HCT116 (cell line): ENCODE data around the gene DEFB132. TPM values are rescaled to one million over a fixed set of nuclear protein-coding genes. Genes with fewer than 3 reads are reported as not detected.

Source experiments
- ATAC-seq: fragments of 200-7000 bp; cut with Tn5 transposase; 2 replicates; pipeline ENCODE4 v1.9.1; 2020; ENCODE audit warnings: mild to moderate bottlenecking, moderate library complexity
- BruUV-seq: library from RNA; stranded (reverse); fragments of 400-500 nt; replicated peaks from 2 replicates; lab custom pipeline; 2021; lab: Mats Ljungman, UMichigan
- CTCF ChIA-PET: fragments of 300-600 bp; sonication (Branson Sonifier 250); formaldehyde crosslinking; loops from one replicate; lab custom pipeline; 2021; ENCODE audit warnings: antibody characterized with exemption; lab: Charles Lee
- POLR2A ChIA-PET: fragments of 300-600, 350-600 bp; sonication (Branson Sonifier 250); formaldehyde crosslinking; loops from one replicate; lab custom pipeline; 2021; ENCODE audit warnings: antibody characterized with exemption; lab: Charles Lee
- RAD21 ChIA-PET, 2 experiments: fragments of 300-600 bp; sonication (Branson Sonifier 250); formaldehyde crosslinking; loops; one replicate each; lab custom pipeline; 2023; ENCODE audit warnings: low total read pairs in 2 of 2; ENCODE audit not compliant: uncharacterized antibody in 2 of 2, unreplicated experiment in 2 of 2, low non-redundant PET in 1 of 2; lab: Charles Lee
- DNase-seq: peaks from one replicate; pipeline ENCODE4 v3.0.0-alpha.2; 2010; ENCODE audit warnings: low read depth, low spot score
- H2AFZ ChIP-seq: fragments of 200-600 bp; shearing (Covaris generic), sonication (generic); 2 replicates; pipeline ENCODE4 v1.6.1; 2017; ENCODE audit warnings: low read depth, mixed run types, mixed read lengths, antibody characterized with exemption, low read length; ENCODE audit not compliant: poor library complexity, severe bottlenecking
- H3K27ac ChIP-seq: 2 replicates; pipeline ENCODE4 v1.5.1; 2012; ENCODE audit warnings: low read depth, low read length
- H3K27me3 ChIP-seq: fragments of 200-600 bp; sonication (generic); 2 replicates; pipeline ENCODE4 v1.6.1; 2016; ENCODE audit warnings: mixed run types, low read length, mixed read lengths; ENCODE audit not compliant: insufficient read depth
- H3K36me3 ChIP-seq, 2 experiments: fragments of 200-500 bp in 1 of 2; fragments of 200-600 bp in 1 of 2; sonication (Bioruptor generic) in 1 of 2; sonication (generic) in 1 of 2; 2 replicates each; pipeline versions ENCODE4 v1.5.1 to v1.6.1; 2014 to 2016; ENCODE audit warnings: low read length in 2 of 2, inconsistent platforms in 1 of 2, mixed read lengths in 1 of 2, mixed run types in 1 of 2; ENCODE audit not compliant: insufficient read depth in 2 of 2, control insufficient read depth in 1 of 2
- H3K4me1 ChIP-seq, 2 experiments: fragments of 200-600 bp in 1 of 2; sonication (generic) in 1 of 2; 2 replicates each; pipeline versions ENCODE4 v1.5.1 to v1.6.1; 2012 to 2017; ENCODE audit warnings: low read length in 2 of 2, inconsistent platforms in 1 of 2, mild to moderate bottlenecking in 1 of 2, mixed read lengths in 1 of 2, mixed run types in 1 of 2, moderate library complexity in 1 of 2; ENCODE audit not compliant: insufficient read depth in 2 of 2, control insufficient read depth in 1 of 2
- H3K4me2 ChIP-seq: fragments of 200-600 bp; sonication (generic); 2 replicates; pipeline ENCODE4 v1.6.1; 2017; ENCODE audit warnings: mixed run types, low read length, mixed read lengths
- H3K4me3 ChIP-seq, 2 experiments: fragments of 200-600 bp in 1 of 2; sonication (generic) in 1 of 2; replicated peaks in 1 of 2; 2 replicates each; pipeline ENCODE4 v1.5.1; 2011 to 2016; ENCODE audit warnings: low read length in 2 of 2, control low read depth in 1 of 2, low read depth in 1 of 2, mild to moderate bottlenecking in 1 of 2, mixed read lengths in 1 of 2, mixed run types in 1 of 2
- H3K79me2 ChIP-seq: fragments of 200-600 bp; sonication (generic); 2 replicates; pipeline ENCODE4 v1.6.1; 2017; ENCODE audit warnings: mild to moderate bottlenecking, mixed run types, low read length, moderate library complexity, mixed read lengths; ENCODE audit not compliant: insufficient read depth
- H3K9ac ChIP-seq: fragments of 200-600 bp; sonication (generic); 2 replicates; pipeline ENCODE4 v1.6.1; 2016; ENCODE audit warnings: low read length, mixed read lengths
- H3K9me2 ChIP-seq: fragments of 200-600 bp; sonication (generic), shearing (Covaris generic); 2 replicates; pipeline ENCODE4 v1.6.1; 2017; ENCODE audit warnings: mixed run types, mild to moderate bottlenecking, moderate library complexity; ENCODE audit not compliant: insufficient read depth
- H3K9me3 ChIP-seq, 2 experiments: fragments of 200-500 bp in 1 of 2; fragments of 200-600 bp in 1 of 2; sonication (Bioruptor generic) in 1 of 2; sonication (generic) in 1 of 2; 2 replicates each; pipeline ENCODE4 v1.6.1; 2014 to 2017; ENCODE audit warnings: low read length in 2 of 2, mixed read lengths in 2 of 2, inconsistent platforms in 1 of 2, low read depth in 1 of 2, mild to moderate bottlenecking in 1 of 2, mixed run types in 1 of 2, moderate library complexity in 1 of 2; ENCODE audit not compliant: control insufficient read depth in 1 of 2, insufficient read depth in 1 of 2
- H4K20me1 ChIP-seq: fragments of 200-600 bp; sonication (generic), shearing (Covaris generic); 2 replicates; pipeline ENCODE4 v1.6.1; 2017; ENCODE audit warnings: mixed run types, mild to moderate bottlenecking, moderate library complexity; ENCODE audit not compliant: insufficient read depth
- CEBPB ChIP-seq: IDR thresholded peaks from 2 replicates; pipeline ENCODE4 v1.6.1; 2012; ENCODE audit warnings: low read depth
- EGR1 ChIP-seq: IDR thresholded peaks from 2 replicates; pipeline ENCODE4 v1.6.1; 2012; ENCODE audit warnings: low read depth
- ELF1 ChIP-seq: IDR thresholded peaks from 2 replicates; pipeline ENCODE4 v1.6.1; 2012; ENCODE audit warnings: low read depth, borderline replicate concordance
- EZH2 ChIP-seq: fragments of 200-600 bp; sonication (generic); IDR thresholded peaks from 2 replicates; pipeline ENCODE4 v1.6.1; 2017; ENCODE audit warnings: antibody characterized with exemption, mixed run types
- EZH2phosphoT487 ChIP-seq: fragments of 200-600 bp; IDR thresholded peaks from 2 replicates; pipeline ENCODE4 v1.6.1; 2018; ENCODE audit warnings: antibody characterized with exemption, borderline replicate concordance
- JUND ChIP-seq: IDR thresholded peaks from 2 replicates; pipeline ENCODE4 v1.6.1; 2012
- POLR2AphosphoS5 ChIP-seq: IDR thresholded peaks from 2 replicates; pipeline ENCODE4 v1.6.1; 2011; ENCODE audit warnings: mild to moderate bottlenecking, low read depth, low read length, moderate library complexity
- SP1 ChIP-seq: IDR thresholded peaks from 2 replicates; pipeline ENCODE4 v1.6.1; 2012; ENCODE audit warnings: low read depth
- YY1 ChIP-seq: IDR thresholded peaks from 2 replicates; pipeline ENCODE4 v1.6.1; 2011; ENCODE audit warnings: low read length, low read depth, moderate library complexity, mild to moderate bottlenecking; ENCODE audit not compliant: insufficient replicate concordance; ENCODE audit errors: extremely low read depth
- ZBTB33 ChIP-seq: IDR thresholded peaks from 2 replicates; pipeline ENCODE4 v1.6.1; 2011; ENCODE audit warnings: mild to moderate bottlenecking, low read length, moderate library complexity; ENCODE audit not compliant: insufficient replicate concordance; ENCODE audit errors: extremely low read depth
- ZFX ChIP-seq: fragments of 450-650 bp; IDR thresholded peaks from 2 replicates; pipeline ENCODE4 v1.6.1; 2017
- intact Hi-C: fragments of 100-400 bp; cut with micrococcal nuclease; formaldehyde crosslinking; loops from 2 replicates; pipeline ENCODE4 v1.10.0; 2022
- total RNA-seq: library from RNA; stranded (reverse); gene quantifications from one replicate; pipeline ENCODE4 v1.2.1, GENCODE V29; 2021; ENCODE audit not compliant: unreplicated experiment

Gene DEFB132
- total RNA-seq, 1 experiment from 2014 or later, result not detected

- ChIA-PET POLR2A (no interaction called here), RAD21 (no interaction called here), CTCF (no interaction called here)
- Histone ChIP-seq H3K9ac (no peak overlapping the region), H3K27ac (no peak overlapping the region), H3K27me3 (no peaks in the 10 kb centered on the region), H3K4me1 (no peaks in the 10 kb centered on the region), H2AFZ (no peak overlapping the region), H4K20me1 (no peaks in the 10 kb centered on the region), H3K4me2 (no peak overlapping the region), H3K36me3 (peaks cover 3 to 29% of the 10 kb centered on the region in 2 experiments; a peak in 2 of 4 replicates), H3K4me3 (no peak overlapping the region), H3K9me3 (no peaks in the 10 kb centered on the region), H3K9me2 (no peaks in the 10 kb centered on the region), H3K79me2 (no peaks in the 10 kb centered on the region)
- intact Hi-C loops, result no loop called here
- ATAC-seq (no peak), DNase-seq (no peak)
- TF ChIP-seq ELF1 (no peak), ZFX (no peak)
- BruUV-seq, result no TSS peak
Measured at GRCh38 chr20:278181-278580, 20.7 kb downstream of the DEFB132 start.

DNA sequence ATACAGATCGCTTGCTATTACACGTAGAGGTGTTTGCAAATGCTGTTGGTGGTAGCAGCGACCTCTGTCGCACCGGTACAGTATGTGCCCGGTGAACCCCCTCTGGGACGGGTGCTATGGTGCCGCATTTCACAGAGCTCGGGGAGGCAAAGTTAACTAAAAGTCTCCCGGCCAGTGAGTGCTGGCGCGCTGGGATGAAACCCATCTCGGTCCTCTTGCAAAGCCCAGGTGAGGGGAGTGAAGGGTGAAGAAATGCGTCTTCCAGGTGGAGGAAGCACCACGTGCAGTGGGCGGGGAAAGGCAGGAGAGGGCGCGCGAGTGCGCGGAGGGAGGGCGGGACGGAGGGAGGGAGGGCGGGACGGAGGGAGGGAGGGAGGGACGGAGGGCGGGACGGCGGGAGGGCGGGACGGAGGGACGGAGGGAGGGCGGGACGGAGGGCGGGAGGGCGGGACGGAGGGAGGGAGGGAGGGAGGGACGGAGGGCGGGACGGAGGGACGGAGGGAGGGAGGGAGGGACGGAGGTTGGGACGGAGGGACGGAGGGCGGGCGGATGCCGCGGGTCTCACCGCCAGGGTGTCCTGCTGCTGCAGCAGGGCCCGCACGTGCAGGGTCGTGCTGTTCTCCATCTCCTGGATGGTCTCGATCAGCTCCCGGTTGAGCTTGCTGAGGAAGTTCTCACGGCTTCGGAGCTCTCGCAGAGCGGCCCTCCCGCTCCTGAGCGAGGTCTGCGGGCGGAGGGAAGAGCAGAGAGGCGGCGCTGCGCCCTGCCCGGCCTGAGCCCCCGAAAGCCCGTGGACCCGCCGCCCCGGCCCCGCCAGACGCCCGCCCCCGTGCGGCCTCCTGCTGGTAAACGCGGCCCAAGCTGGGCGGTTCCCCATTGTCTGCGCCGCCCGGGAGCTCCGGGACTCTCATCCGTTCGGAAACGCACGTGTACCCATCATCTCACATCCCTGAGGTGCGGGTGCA lies 21.4 kb downstream of the DEFB132 start:
- DNase-seq, result no peak
- H3K27me3 ChIP-seq, result no peaks in the 10 kb centered on the region
- no peak overlapping the region for H3K4me2 ChIP-seq
- no peak overlapping the region for H2AFZ ChIP-seq
- TF ChIP-seq EGR1, result no peak
- no peak for TF ChIP-seq JUND
- no peak for TF ChIP-seq POLR2AphosphoS5
- no peak for TF ChIP-seq EZH2phosphoT487
- no peak for TF ChIP-seq EZH2
- no peak for TF ChIP-seq CEBPB
- no peak for TF ChIP-seq SP1
- TF ChIP-seq ZBTB33, result no peak
- TF ChIP-seq YY1, result no peak
- ChIA-PET POLR2A (no interaction called here), CTCF (no interaction called here), RAD21 (no interaction called here)
- H4K20me1 ChIP-seq, result no peaks in the 10 kb centered on the region
- no peak overlapping the region for H3K27ac ChIP-seq
- intact Hi-C loops, result no loop called here
- BruUV-seq, result no TSS peak
- no peak overlapping the region for H3K4me3 ChIP-seq
- ATAC-seq, result no peak
- no peak overlapping the region for H3K9ac ChIP-seq
- no peaks in the 10 kb centered on the region for H3K4me1 ChIP-seq
- H3K79me2 ChIP-seq, result no peaks in the 10 kb centered on the region
- H3K9me3 ChIP-seq, result no peaks in the 10 kb centered on the region
- H3K36me3 ChIP-seq, result peaks cover 3 to 34% of the 10 kb centered on the region in 2 experiments; a peak in 2 of 4 replicates
- no peaks in the 10 kb centered on the region for H3K9me2 ChIP-seq
